Measurements from ENCODE around the gene ABCC3. TPM values are rescaled to one million over a fixed set of nuclear protein-coding genes. Genes with fewer than 3 reads are reported as not detected.

The ABCC3 gene
- total RNA-seq, 1 donor from 2014 or later: 5.9 TPM

DNA sequence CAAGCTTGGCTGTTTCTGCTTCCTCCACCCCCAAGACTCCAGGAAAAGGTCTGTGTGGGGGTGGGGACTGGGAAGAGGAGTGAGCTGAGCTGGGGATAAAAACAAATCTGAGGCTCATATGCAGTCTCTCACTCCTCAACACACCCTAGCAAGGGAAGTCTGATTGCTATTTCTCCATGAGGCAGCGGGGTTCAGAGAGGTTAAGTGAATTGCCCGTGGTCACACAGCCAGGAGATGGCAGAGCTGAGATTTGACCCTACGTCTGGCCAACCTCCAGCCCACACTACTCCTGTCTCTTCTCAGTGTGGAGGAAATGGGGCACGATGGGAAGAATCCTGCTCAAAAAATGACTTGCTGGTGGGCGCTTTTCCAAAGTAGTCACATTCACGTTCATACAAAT is 4.8 kb upstream of the ABCC3 start:
- DNase-seq: no peak

DNA sequence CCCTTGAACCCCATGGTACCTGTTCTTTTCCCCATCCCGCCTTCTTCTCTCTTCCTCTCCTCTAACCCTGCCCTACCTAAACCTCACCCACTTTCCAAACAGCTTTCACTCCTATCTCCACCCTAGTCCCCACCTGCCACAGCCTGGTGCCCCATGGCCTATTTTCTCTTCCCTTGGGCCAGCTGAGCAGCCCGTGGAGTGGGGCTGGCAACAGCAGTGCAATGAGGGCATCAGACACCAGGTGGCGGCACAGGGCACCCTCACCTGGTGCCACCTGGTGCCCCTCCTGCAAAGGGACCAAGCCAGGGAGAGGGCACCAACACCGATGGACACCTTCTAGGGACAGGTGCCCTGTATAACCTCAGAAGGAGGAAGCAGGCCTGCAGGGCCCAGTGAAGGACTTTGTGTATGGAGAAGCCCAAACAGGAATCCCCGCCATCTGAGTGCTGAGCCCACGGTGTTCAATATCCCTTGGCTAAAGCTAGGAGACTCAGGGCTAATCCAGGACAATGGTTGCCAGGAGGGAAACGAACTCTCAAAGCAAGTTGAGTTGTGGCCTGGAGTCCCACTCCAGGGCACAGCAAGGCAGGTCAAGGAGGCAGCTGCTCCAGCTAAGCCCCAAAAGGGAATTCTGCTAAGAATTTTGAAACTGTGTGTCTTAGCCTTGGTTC is 4.0 kb upstream of the ABCC3 start:
- no peak for DNase-seq

DNA sequence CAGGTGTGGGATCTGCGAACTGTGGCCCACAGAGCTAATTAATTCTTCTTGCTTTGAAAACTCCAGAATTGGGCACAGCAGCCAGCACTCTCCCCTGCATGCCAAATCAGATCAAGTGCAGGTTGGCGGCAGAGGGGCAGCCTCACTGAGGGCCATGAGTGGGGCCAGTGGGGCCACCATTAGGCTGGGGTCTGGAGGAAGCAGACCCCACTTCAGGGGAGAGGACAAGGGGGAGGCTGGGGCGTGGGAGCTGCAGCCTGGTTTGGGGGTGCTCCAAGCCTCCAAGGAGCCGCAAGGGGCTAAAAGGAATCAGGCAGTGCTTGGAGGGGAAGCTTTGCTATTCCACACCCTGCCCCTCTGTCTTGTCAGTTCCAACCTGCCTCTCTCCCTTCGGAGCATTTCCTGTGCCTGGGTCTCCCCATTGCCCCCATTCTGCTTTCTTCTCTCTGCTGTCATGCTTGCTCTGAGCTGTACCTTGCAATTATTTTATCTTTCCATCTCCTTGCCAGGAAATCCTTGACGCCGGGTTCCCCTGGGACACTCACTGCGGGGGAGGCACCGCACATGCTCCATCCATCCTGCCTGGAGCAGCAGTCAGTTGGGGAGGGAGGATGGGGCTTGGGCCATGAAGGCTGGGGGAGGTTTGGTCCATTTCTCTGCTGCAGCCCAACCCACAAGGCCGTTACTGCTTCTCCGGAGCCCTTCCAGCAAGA is 3.3 kb upstream of the ABCC3 start:
- DNase-seq: no peak

DNA sequence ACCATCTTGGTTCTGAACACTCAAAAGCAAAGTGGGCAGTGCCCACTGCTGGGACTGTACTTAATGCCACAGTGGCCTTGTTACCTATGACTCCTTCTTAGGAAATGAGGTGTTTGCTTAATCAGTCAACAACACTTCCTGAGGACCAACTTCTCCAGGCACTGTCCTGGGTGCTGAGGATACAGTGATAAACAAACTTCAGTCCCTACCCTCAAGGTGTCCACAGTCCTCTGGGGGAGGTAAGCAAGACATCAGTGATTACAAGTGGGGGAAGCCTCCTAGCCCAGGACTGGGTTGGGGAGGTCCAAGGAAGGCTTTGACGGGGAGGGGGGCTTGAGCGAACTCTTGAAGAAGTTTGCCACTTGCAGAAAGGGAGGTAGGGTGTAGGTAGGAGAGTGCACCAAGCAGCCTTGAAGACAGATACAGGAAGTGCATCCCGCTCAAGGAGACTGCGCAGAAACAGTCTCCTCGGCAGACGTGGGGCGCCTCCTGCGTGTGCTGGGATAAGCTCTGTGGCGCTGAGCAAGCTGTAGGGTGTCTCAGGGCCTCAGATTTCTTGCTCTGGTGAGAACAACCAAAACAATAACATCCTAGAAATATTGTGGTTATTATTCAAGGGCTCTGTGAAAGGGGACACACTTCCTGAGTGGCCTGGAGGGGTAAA is 2.6 kb upstream of the ABCC3 start:
- DNase-seq: no peak

DNA sequence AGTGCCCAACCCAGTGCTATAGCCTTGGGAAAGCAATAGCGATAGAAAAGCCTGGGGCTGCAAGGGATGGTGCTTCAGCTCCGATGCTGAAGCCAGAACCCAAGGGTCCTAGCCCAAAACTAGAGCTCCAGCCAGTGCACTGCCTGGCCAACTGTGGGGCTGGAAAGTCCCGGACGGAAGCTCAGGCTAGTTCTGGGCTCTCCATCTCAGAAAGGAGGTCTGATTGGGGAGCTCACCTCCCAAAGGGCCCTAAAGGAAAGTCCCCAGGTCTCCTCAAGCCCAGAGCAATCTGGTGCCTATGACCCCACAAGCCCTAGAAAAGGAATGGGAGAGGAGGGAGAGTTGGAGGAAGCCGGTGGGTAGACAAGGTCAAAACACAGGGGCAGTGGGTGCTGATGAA is 2.0 kb upstream of the ABCC3 start:
- DNase-seq: no peak

DNA sequence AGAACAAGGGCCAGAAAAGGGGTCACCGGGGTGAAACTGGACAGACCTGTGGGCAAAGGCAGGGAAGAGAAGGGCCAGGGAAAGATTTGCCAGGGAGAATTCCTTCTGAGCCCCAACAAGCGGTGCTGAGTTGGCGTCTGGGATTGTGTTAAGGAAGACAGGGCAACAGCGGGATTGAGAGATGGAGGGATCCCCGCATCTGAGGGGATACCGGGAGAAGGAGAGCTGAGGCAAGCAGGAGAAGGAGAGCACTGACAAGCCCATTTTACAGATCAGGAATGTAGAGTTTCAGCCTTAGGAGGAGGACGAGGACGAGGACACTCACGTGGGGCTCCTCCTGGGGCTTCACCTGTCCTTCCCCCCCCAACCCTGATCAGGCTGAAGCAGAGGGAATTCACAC is 998 bp upstream of the ABCC3 start:
- no peak for DNase-seq

DNA sequence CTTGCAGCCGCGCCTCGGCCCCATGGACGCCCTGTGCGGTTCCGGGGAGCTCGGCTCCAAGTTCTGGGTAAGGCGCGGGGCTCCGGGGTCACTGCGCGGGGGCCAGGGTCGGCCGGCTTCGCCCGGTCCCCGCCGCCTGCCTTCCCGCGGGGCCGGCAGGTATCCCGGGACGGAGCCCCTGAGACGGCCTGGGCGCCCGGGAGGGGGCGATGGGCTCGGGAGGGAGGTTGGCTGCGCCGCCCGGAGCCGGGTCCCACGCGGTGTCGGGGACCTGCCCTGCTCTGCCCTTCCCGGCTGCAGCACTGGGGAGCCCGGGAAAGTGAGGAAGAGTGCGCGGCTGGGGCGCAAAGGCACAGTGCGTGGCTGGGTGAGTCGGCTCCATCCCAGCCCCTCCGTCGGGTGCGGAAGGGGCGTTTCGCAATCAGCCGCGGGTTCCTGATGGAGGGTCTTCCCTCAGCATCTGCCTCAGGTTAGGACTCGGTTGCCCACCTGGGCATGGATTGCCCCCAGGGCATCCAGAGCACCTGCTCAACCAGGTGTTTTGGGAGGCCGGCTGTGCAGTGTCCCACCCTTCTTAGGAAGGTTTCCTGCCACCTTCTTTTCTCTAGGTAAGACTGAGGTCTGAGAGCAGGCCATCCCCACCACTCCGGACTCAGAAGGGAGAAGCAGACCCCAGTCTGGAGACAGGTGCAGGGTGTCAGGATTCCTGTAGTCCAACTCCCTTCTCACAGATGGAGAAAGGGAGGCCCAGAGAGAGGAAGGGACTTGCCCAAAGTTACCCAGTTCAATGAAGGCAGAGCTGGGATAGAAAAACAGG is 442 bp downstream of the ABCC3 start:
- DNase-seq: no peak

DNA sequence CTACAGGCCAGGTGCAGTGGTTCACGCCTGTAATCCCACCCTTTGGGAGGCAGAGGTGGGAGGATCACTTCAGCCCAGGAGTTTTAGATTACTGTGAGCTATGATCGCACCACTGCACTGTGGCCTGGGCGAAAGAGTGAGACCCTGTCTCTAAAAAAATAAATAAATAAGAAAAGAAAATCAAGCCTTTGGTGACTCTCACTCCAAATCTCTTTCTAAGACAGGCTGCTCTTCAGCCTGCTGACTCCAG is 976 bp downstream of the ABCC3 start:
- no peak for DNase-seq

DNA sequence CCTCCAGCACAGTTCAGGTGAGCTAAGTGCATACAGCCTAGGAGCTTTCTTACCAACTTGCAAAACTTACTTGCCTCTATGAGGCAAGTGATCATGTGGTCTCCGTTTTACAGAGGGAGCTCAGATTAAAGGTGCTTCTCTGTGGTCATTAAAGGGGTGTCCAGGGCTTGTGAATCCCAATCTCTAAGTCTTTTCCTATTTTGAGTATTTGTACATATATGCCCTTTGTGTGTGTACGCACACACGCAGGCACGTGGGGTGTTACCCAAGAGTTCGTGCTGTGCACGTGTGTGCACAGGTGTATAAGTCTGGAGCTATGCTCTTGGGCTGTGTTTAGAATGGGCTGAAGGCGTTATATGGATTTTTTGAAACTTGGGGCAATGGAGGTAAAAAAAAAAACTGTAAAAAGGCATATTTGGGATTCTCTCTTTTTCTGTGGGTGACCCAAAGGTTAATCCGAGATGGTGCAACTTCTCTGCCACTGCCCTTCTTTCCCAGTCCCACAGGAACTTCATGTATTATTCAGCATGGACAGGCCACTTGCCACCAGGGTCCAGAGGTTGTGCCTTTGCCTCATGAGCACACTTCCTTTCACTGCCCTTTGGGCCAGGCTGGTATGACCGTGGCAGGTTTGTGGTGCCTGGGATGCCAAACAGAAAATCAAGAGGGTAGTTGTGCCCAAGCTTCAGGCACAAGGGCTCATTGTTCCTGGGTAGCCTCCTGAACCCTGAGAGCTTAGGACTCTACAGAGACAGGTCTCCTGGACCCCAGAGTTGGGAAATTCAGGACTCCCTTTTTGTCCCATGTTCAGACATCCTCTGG is 1.5 kb downstream of the ABCC3 start:
- DNase-seq: no peak

DNA sequence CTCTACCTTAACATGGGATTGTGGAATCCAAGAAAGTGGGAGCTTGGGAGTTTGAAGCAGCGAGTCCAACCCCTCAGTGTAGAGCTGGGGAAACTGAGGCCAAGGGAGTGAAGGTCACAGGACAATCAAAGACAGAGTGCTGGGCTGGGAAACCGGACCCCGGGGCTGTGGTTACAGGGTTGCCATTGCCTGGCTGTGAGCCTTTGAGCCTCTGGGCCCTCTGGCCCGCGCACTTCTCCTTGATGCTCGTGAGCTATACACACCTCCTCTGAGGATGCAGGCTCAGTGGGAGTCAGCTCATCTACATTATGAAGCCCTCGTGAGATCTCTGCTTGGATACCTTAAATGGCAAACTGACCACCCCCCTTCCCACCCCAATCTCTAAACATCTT is 2.1 kb downstream of the ABCC3 start:
- DNase-seq: no peak

DNA sequence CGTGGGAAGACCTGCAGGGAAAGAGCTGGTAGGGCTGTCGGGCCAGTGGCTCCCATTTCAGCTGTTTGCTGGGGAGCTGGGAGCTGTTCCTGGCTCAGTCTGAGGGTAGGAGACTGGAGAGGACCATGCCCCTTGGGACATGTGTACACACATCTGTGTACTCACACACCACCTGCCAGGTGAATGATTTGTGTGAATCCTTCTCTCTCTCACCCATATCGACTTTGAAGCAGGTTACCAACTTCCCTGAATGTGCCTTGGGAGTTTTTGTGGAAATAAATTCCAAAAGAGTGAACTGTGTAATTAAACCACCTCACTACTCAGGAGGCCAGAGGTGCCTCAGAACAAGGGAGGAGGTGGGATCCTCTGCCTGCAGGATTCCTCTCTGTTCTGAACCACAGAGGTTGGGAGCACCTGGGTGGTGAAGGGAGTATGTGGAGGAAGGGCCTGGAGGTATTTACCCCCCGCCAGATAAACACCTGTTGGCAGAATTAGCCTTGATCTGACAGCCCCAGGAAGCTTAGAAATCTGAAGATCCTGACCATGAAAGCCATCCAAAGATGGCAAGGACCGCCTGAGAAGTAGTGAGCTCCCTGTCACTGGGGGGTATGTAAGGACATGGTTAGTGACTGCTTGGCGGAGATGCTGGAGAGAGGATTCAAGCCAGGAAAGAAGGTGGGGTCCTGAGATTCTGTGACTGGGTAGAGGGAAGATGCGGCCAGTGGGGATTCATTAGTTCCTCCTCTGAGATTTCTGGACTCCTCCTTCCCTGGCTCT is 3.3 kb downstream of the ABCC3 start:
- no peak for DNase-seq

DNA sequence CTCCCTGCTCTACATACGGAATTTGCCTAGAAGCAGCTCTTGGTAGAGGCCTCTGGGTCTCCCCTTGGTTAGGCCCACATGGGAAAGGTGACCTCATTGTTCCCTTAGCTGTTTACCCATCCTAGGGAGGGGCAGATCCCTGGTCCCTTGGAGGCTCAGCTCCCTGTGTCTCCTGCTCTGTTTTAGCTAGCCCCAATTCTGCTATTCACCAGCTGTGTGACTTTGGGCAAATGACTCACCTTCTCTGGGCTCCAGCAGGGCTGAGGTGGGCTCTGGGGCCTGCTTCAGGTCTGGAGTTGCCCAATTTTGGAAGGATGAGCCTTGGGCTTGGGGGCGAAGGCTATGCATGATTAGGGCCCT is 3.9 kb downstream of the ABCC3 start:
- no peak for DNase-seq

DNA sequence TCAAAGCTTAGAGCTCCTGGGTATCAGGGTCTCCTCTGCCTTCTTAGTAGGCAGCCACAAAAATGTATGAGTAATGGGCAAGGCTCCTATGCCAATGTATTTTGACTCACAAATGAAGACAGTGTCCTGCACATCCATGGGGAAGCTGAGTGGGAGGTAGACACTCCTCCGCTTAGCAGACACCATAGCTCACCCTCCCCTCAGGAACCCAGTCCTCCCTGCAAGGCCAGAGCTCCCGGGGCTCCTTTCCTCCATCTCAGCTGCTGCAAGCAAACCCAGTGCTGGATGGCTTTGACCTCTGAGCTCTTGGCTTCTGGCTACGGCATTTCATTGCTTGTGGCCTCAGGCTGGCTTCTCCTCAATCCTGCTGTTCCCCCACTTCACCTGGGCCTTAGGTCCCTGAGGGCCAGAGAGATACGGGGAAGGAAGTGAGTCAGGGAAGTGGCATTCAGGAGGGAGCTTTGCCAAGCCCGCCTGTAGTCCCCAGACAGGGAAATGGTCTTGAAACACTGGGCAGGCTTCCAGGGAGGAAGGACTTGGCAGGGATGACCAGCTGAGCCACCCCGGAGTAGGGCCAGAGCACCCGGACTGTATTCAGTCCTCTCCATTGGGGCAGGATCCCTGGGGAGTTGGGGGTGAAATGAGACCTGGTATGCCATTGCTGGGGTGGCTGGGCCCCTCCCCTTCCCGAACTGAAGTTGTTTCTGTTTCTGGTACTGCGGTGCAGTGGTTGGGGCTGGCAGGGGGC is 4.5 kb downstream of the ABCC3 start:
- no peak for DNase-seq

DNA sequence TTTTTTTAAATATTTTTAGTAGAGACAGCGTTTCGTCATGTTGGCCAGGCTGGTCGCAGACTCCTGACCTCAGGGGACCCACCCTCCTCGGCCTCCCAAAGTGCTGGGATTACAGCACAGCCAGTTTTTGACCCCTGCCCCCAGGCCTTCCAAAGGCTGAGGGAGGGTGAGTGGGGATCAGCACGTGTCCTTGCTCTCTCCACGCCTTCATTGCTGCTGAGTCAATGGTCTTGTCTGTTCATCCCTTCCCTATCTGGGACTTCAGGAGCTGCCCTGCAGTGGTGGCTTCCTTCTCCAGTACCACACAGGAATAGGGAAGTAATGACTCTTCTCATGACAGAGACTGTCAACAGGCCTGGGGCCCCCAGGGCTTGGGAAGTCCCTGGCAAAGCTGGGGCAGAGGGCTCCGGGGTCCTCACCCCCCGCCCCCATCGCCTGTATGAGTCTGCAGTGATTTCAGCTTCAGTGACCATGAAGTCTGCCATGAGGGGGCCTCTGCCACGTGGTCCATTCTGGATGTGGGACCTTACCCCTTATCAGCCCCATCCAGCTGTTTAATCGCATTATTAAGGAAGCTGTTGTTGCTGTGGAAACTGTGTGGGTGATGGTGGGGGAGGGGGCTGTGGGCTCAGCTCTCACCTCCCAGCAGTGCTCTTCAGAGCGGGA is 6.1 kb downstream of the ABCC3 start:
- DNase-seq: no peak

DNA sequence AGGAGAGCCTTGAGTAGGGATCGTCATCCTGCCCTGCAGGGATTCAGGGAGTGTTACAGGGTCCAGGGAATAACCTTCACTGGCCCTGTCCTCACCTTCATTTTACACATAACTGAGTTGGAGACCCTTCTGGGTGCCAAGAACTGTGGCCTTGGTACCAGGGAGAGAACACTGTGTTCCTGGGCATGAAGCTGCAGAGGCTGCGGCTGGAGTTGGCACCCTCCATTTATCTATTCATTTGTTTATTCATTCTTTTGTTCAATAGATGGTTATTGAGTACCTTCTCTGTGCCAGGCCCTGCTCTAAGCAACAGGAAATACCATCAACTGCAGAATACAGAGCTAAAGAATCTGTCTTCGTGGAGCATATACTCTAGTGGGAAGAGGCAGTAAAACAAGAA is 6.7 kb downstream of the ABCC3 start:
- DNase-seq: no peak

DNA sequence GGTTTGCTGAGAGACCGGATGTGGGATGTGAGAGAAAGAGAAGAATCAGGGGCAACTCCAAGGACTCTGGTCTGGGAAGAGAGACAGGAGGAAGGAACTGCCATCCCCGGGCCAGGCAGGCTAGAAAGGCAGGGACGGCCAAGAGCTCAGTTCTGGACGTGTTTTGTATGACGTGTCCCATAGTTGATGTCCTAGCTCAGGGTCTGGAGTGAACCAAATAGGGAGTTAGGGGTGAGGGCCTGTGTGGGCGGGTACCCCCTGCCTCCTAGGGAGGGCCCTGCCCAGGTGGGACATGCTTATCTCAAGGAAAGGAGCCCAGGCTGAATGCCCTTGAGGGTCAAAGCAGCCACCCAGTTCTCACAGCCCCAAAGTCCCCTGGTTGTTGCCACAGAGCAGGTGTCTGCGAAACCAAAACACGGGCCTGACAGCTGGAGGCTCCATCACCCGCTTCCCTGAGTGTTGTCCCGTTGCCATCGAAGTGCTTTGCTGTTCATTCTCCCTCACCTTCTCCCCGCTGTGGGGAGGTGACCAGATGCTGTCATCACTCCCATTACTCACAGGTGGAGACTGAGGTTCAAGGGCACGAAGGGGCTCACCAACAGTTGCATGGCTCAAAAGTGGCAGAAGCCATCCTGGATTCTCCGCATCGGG is 7.5 kb downstream of the ABCC3 start:
- DNase-seq: no peak

DNA sequence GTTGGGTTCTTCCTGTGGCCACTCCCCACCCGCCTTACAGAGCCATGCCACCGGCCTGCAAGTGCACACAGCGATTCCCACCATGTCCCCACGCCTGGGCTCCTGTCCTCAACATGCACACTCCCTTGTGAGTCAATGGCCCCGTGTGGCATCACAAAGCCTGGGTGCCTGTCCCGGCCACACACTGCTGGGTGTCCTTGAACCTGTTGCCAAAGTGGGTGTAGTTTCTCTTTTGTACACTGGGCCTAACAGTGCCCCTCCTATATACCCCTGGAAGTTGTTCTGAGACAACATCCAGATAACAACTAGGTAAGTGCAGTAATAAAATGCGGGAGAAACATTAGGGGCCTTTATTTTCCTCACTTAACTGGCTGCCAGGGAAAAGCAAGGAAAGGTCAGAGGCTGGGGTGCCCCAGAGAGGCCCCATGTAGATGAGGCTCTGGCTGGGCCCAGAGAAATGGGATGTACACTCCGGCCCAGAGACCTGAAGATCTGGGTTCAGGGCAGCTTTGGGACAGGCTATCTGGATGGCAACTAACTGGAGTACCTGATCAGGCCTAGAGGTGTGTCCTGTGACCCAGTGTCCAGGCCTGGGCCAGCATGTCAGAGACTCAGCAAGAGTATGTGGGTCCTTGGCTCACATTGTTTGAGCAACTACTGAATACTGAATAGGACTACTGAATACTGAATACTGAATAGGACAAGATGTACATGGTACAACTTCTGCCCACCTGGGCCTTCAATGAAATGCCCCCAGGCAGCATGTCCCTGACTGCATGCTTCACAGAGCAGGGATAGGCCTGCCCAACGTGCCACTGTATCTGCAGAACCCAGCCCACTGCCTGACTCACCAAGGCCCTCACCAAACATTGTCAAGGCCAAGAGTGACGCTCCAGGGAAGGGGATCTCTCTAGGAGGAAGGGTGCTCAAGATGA is 8.3 kb downstream of the ABCC3 start:
- no peak for DNase-seq
